HEK293 (cell line): ENCODE measurements around the gene ASXL1.

Experiments
- BCL11A ChIP-seq: fragments of 450-650 bp; formaldehyde crosslinking; IDR thresholded peaks from 2 replicates; pipeline ENCODE4 v1.5.1; 2016; ENCODE audit warnings: low read depth, missing biosample characterization, missing genetic modification characterization
- GLIS1 ChIP-seq: fragments of 450-650 bp; formaldehyde crosslinking; IDR thresholded peaks from 2 replicates; pipeline ENCODE4 v1.5.1; 2016; ENCODE audit warnings: missing biosample characterization, missing genetic modification characterization
- IKZF3 ChIP-seq: fragments of 450-650 bp; IDR thresholded peaks from 2 replicates; pipeline ENCODE4 v1.5.0; 2018; ENCODE audit warnings: missing biosample characterization, mild to moderate bottlenecking, missing genetic modification characterization, moderate library complexity
- KLF16 ChIP-seq: fragments of 450-650 bp; formaldehyde crosslinking; IDR thresholded peaks from 2 replicates; pipeline ENCODE4 v1.5.1; 2017; ENCODE audit warnings: missing biosample characterization, missing genetic modification characterization
- MYNN ChIP-seq: fragments of 450-650 bp; formaldehyde crosslinking; IDR thresholded peaks from 2 replicates; pipeline ENCODE4 v1.5.1; 2016; ENCODE audit warnings: missing biosample characterization, missing genetic modification characterization, borderline replicate concordance
- OVOL3 ChIP-seq: fragments of 450-650 bp; formaldehyde crosslinking; IDR thresholded peaks from 2 replicates; pipeline ENCODE4 v1.5.1; 2016; ENCODE audit warnings: missing biosample characterization, missing genetic modification characterization
- REST ChIP-seq: fragments of 450-650 bp; formaldehyde crosslinking; IDR thresholded peaks from 2 replicates; pipeline ENCODE4 v1.5.1; 2016; ENCODE audit warnings: missing biosample characterization, missing genetic modification characterization
- ZBTB17 ChIP-seq: fragments of 450-650 bp; formaldehyde crosslinking; IDR thresholded peaks from 2 replicates; pipeline ENCODE4 v1.5.1; 2016; ENCODE audit warnings: missing biosample characterization, missing genetic modification characterization
- ZBTB7A ChIP-seq: fragments of 450-650 bp; formaldehyde crosslinking; IDR thresholded peaks from 2 replicates; pipeline ENCODE4 v1.5.1; 2016; ENCODE audit warnings: low read depth, missing biosample characterization, missing genetic modification characterization
- ZEB2 ChIP-seq: fragments of 450-650 bp; formaldehyde crosslinking; IDR thresholded peaks from 2 replicates; pipeline ENCODE4 v1.5.1; 2016; ENCODE audit warnings: missing biosample characterization, missing genetic modification characterization
- ZFHX2 ChIP-seq: fragments of 450-650 bp; formaldehyde crosslinking; conservative IDR thresholded peaks from 2 replicates; pipeline ENCODE4 v1.5.1; 2016; ENCODE audit warnings: missing biosample characterization, missing genetic modification characterization
- ZNF211 ChIP-seq: fragments of 450-650 bp; formaldehyde crosslinking; IDR thresholded peaks from 2 replicates; pipeline ENCODE4 v1.5.1; 2016; ENCODE audit warnings: low read depth, missing biosample characterization, missing genetic modification characterization
- ZNF311 ChIP-seq: fragments of 450-650 bp; formaldehyde crosslinking; IDR thresholded peaks from 2 replicates; pipeline ENCODE4 v1.5.1; 2017; ENCODE audit warnings: missing biosample characterization, missing genetic modification characterization, borderline replicate concordance
- ZNF514 ChIP-seq: fragments of 450-650 bp; formaldehyde crosslinking; IDR thresholded peaks from 2 replicates; pipeline ENCODE4 v1.5.1; 2016; ENCODE audit warnings: missing biosample characterization, missing genetic modification characterization
- ZNF529 ChIP-seq: fragments of 450-650 bp; formaldehyde crosslinking; IDR thresholded peaks from 2 replicates; pipeline ENCODE4 v1.5.1; 2017; ENCODE audit warnings: missing genetic modification characterization, missing biosample characterization; ENCODE audit not compliant: insufficient replicate concordance
- ZNF530 ChIP-seq: fragments of 450-650 bp; formaldehyde crosslinking; IDR thresholded peaks from 2 replicates; pipeline ENCODE4 v1.5.1; 2016; ENCODE audit warnings: low read depth, missing biosample characterization, missing genetic modification characterization
- ZNF548 ChIP-seq: fragments of 450-650 bp; formaldehyde crosslinking; IDR thresholded peaks from 2 replicates; pipeline ENCODE4 v1.5.1; 2016; ENCODE audit warnings: missing biosample characterization, missing genetic modification characterization
- ZNF621 ChIP-seq: fragments of 450-650 bp; formaldehyde crosslinking; IDR thresholded peaks from 2 replicates; pipeline ENCODE4 v1.5.1; 2017; ENCODE audit warnings: missing biosample characterization, missing genetic modification characterization
- ZNF664 ChIP-seq: fragments of 450-650 bp; formaldehyde crosslinking; IDR thresholded peaks from 2 replicates; pipeline ENCODE4 v1.5.1; 2016; ENCODE audit warnings: missing biosample characterization, missing genetic modification characterization
- ZNF677 ChIP-seq: fragments of 450-650 bp; IDR thresholded peaks from 2 replicates; pipeline ENCODE4 v1.5.0; 2018; ENCODE audit warnings: missing biosample characterization, mild to moderate bottlenecking, missing genetic modification characterization, moderate library complexity
- ZNF701 ChIP-seq: fragments of 450-650 bp; formaldehyde crosslinking; IDR thresholded peaks from 2 replicates; pipeline ENCODE4 v1.5.1; 2016; ENCODE audit warnings: missing biosample characterization, missing genetic modification characterization
- ZNF76 ChIP-seq: fragments of 450-650 bp; formaldehyde crosslinking; IDR thresholded peaks from 2 replicates; pipeline ENCODE4; 2016; ENCODE audit warnings: low read depth, missing biosample characterization, missing genetic modification characterization, borderline replicate concordance
- ZNF768 ChIP-seq: fragments of 450-650 bp; formaldehyde crosslinking; IDR thresholded peaks from 2 replicates; pipeline ENCODE4 v1.5.1; 2018; ENCODE audit warnings: missing biosample characterization, mild to moderate bottlenecking, missing genetic modification characterization
- ZNF785 ChIP-seq: fragments of 450-650 bp; formaldehyde crosslinking; IDR thresholded peaks from 2 replicates; pipeline ENCODE4 v1.5.1; 2016; ENCODE audit warnings: missing biosample characterization, missing genetic modification characterization
- ZSCAN23 ChIP-seq: fragments of 450-650 bp; formaldehyde crosslinking; IDR thresholded peaks from 2 replicates; pipeline ENCODE4 v1.5.1; 2016; ENCODE audit warnings: missing biosample characterization, missing genetic modification characterization
- ZXDB ChIP-seq: fragments of 450-650 bp; formaldehyde crosslinking; IDR thresholded peaks from 2 replicates; pipeline ENCODE4 v1.5.1; 2016; ENCODE audit warnings: missing biosample characterization, missing genetic modification characterization
- TF ChIP-seq, protein P1 (sequence below): fragments of 450-650 bp; formaldehyde crosslinking; IDR thresholded peaks from 2 replicates; pipeline ENCODE4 v1.5.1; 2016; ENCODE audit warnings: missing biosample characterization, missing genetic modification characterization
- TF ChIP-seq, protein P2 (sequence below): fragments of 450-650 bp; formaldehyde crosslinking; IDR thresholded peaks from 2 replicates; pipeline ENCODE4 v1.5.1; 2016; ENCODE audit warnings: missing biosample characterization, missing genetic modification characterization
- TF ChIP-seq, protein P3 (sequence below): fragments of 450-650 bp; formaldehyde crosslinking; IDR thresholded peaks from 2 replicates; pipeline ENCODE4 v1.5.1; 2016; ENCODE audit warnings: missing biosample characterization, missing genetic modification characterization
- TF ChIP-seq, protein P4 (sequence below): fragments of 450-650 bp; formaldehyde crosslinking; IDR thresholded peaks from 2 replicates; pipeline ENCODE4 v1.5.1; 2016; ENCODE audit warnings: missing biosample characterization, missing genetic modification characterization

Gene ASXL1

GRCh38 chr20:32483351-32484224 is 125.5 kb downstream of the ASXL1 start (continued):
- TF ChIP-seq REST (no peak), ZXDB (tag by site-specific recombination) (peak; percentile 75), ZBTB17 (tag by site-specific recombination) (peak; percentile 70), ZNF768 (tag by site-specific recombination) (no peak), ZNF311 (no peak), ZNF211 (no peak), ZSCAN23 (tag by site-specific recombination) (no peak), ZNF514 (tag by site-specific recombination) (no peak), ZNF548 (tag by site-specific recombination) (no peak), ZNF76 (tag by site-specific recombination) (peak; percentile 76), ZNF529 (tag by site-specific recombination) (no peak), BCL11A (tag by site-specific recombination) (no peak), ZEB2 (peak; percentile 84), ZNF785 (tag by site-specific recombination) (no peak), ZFHX2 (peak; percentile 74; the same call in 1 of the 2 replicates), GLIS1 (tag by site-specific recombination) (peak; percentile 91), ZNF530 (tag by site-specific recombination) (no peak), ZNF621 (tag by site-specific recombination) (no peak), KLF16 (tag by site-specific recombination) (no peak), IKZF3 (tag by site-specific recombination) (peak; percentile 74; the same call in 1 of the 2 replicates), ZBTB7A (tag by site-specific recombination) (peak; percentile 67), ZNF701 (tag by site-specific recombination) (no peak), OVOL3 (tag by site-specific recombination) (no peak), MYNN (tag by site-specific recombination) (no peak), ZNF677 (no peak), ZNF664 (no peak)
- TF ChIP-seq, protein P1, sequence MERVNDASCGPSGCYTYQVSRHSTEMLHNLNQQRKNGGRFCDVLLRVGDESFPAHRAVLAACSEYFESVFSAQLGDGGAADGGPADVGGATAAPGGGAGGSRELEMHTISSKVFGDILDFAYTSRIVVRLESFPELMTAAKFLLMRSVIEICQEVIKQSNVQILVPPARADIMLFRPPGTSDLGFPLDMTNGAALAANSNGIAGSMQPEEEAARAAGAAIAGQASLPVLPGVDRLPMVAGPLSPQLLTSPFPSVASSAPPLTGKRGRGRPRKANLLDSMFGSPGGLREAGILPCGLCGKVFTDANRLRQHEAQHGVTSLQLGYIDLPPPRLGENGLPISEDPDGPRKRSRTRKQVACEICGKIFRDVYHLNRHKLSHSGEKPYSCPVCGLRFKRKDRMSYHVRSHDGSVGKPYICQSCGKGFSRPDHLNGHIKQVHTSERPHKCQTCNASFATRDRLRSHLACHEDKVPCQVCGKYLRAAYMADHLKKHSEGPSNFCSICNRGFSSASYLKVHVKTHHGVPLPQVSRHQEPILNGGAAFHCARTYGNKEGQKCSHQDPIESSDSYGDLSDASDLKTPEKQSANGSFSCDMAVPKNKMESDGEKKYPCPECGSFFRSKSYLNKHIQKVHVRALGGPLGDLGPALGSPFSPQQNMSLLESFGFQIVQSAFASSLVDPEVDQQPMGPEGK (tag by site-specific recombination), result peak; percentile 92
- TF ChIP-seq, protein P2, sequence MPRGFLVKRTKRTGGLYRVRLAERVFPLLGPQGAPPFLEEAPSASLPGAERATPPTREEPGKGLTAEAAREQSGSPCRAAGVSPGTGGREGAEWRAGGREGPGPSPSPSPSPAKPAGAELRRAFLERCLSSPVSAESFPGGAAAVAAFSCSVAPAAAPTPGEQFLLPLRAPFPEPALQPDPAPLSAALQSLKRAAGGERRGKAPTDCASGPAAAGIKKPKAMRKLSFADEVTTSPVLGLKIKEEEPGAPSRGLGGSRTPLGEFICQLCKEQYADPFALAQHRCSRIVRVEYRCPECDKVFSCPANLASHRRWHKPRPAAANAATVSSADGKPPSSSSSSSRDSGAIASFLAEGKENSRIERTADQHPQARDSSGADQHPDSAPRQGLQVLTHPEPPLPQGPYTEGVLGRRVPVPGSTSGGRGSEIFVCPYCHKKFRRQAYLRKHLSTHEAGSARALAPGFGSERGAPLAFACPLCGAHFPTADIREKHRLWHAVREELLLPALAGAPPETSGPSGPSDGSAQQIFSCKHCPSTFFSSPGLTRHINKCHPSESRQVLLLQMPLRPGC (tag by site-specific recombination), result no peak
- TF ChIP-seq, protein P3, sequence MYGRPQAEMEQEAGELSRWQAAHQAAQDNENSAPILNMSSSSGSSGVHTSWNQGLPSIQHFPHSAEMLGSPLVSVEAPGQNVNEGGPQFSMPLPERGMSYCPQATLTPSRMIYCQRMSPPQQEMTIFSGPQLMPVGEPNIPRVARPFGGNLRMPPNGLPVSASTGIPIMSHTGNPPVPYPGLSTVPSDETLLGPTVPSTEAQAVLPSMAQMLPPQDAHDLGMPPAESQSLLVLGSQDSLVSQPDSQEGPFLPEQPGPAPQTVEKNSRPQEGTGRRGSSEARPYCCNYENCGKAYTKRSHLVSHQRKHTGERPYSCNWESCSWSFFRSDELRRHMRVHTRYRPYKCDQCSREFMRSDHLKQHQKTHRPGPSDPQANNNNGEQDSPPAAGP (tag by site-specific recombination), result peak; percentile 42; the same call in 1 of the 2 replicates
- TF ChIP-seq, protein P4, sequence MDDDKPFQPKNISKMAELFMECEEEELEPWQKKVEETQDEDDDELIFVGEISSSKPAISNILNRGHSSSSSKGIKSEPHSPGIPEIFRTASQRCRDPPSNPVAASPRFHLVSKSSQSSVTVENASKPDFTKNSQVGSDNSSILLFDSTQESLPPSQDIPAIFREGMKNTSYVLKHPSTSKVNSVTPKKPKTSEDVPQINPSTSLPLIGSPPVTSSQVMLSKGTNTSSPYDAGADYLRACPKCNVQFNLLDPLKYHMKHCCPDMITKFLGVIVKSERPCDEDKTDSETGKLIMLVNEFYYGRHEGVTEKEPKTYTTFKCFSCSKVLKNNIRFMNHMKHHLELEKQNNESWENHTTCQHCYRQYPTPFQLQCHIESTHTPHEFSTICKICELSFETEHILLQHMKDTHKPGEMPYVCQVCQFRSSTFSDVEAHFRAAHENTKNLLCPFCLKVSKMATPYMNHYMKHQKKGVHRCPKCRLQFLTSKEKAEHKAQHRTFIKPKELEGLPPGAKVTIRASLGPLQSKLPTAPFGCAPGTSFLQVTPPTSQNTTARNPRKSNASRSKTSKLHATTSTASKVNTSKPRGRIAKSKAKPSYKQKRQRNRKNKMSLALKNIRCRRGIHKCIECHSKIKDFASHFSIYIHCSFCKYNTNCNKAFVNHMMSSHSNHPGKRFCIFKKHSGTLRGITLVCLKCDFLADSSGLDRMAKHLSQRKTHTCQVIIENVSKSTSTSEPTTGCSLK (tag by site-specific recombination), result no peak
